Measurements from ENCODE around the gene RPEL1. TPM values are rescaled to one million over a fixed set of nuclear protein-coding genes. Genes with fewer than 3 reads are reported as not detected.

RPEL1 gene
- total RNA-seq, 1 donor from 2014 or later: not detected

GRCh38 chr10:103262229-103262628 is 16.5 kb downstream of the RPEL1 start:
- ChIA-PET CTCF (no interaction called here), POLR2A (no interaction called here)
- no peaks in the 10 kb centered on the region for H3K4me1 Mint-ChIP-seq
- peaks cover 12% of the 10 kb centered on the region for H3K9me3 Mint-ChIP-seq
- peaks cover 6% of the 10 kb centered on the region for H3K36me3 Mint-ChIP-seq (ENCODE audit: low read depth)
- DNase-seq (no peak), ATAC-seq (ENCODE audit: low read depth) (no peak)
- intact Hi-C loops (cut with micrococcal nuclease): no loop called here
- H3K4me3 Mint-ChIP-seq: no peak overlapping the region
- H3K27me3 Mint-ChIP-seq: peaks cover 25% of the 10 kb centered on the region
- H3K27ac Mint-ChIP-seq: no peak overlapping the region
- no peak for TF ChIP-seq CTCF (IDR thresholded peaks at IDR 0.05)

GRCh38 chr10:103265717-103266329 is 20.1 kb downstream of the RPEL1 start:
- ChIA-PET POLR2A (no interaction called here), CTCF (no interaction called here)
- Mint-ChIP-seq H3K9me3 (peaks cover 2% of the 10 kb centered on the region), H3K27ac (no peak overlapping the region), H3K27me3 (peaks cover 23% of the 10 kb centered on the region), H3K4me3 (no peak overlapping the region), H3K36me3 (ENCODE audit: low read depth) (no peaks in the 10 kb centered on the region), H3K4me1 (no peaks in the 10 kb centered on the region)
- ATAC-seq (ENCODE audit: low read depth) (no peak), DNase-seq (no peak)
- intact Hi-C loops (cut with micrococcal nuclease): no loop called here
- no peak for TF ChIP-seq CTCF (IDR thresholded peaks at IDR 0.05)

- Mint-ChIP-seq H3K4me1 (peaks cover 7% of the 10 kb centered on the region), H3K4me3 (no peak overlapping the region), H3K27ac (no peak overlapping the region), H3K36me3 (ENCODE audit: low read depth) (no peaks in the 10 kb centered on the region), H3K27me3 (peaks cover 29% of the 10 kb centered on the region), H3K9me3 (no peaks in the 10 kb centered on the region)
- DNase-seq: no peak
- POLR2A ChIA-PET: no interaction called here
- intact Hi-C loops (cut with micrococcal nuclease): no loop called here
- CTCF ChIA-PET: no interaction called here
- no peak for ATAC-seq (ENCODE audit: low read depth)
- no peak for TF ChIP-seq CTCF (IDR thresholded peaks at IDR 0.05)
Measured at GRCh38 chr10:103273041-103273441, 27.4 kb downstream of the RPEL1 start.

GRCh38 chr10:103276251-103276895 is 30.7 kb downstream of the RPEL1 start:
- DNase-seq (no peak), ATAC-seq (ENCODE audit: low read depth) (no peak)
- H3K4me1 Mint-ChIP-seq: peaks cover 7% of the 10 kb centered on the region
- H3K4me3 Mint-ChIP-seq: peak overlapping the region; percentile 52
- POLR2A ChIA-PET: no interaction called here
- H3K9me3 Mint-ChIP-seq: no peaks in the 10 kb centered on the region
- H3K36me3 Mint-ChIP-seq (ENCODE audit: low read depth): no peaks in the 10 kb centered on the region
- peaks cover 55% of the 10 kb centered on the region for H3K27me3 Mint-ChIP-seq
- TF ChIP-seq CTCF (IDR thresholded peaks at IDR 0.05): no peak
- no peak overlapping the region for H3K27ac Mint-ChIP-seq
- CTCF ChIA-PET: interaction anchor here (1.4 kb wide), 1 partner anchor 14 kb away, joined by 4 read pairs; no protein-coding TSS in a partner anchor
- intact Hi-C loops (cut with micrococcal nuclease): no loop called here

- POLR2A ChIA-PET: no interaction called here
- DNase-seq (peak; percentile 15), ATAC-seq (ENCODE audit: low read depth) (peak; percentile 57)
- peak within 1 kb of the TSS; percentile 52 for H3K4me3 Mint-ChIP-seq
- intact Hi-C loops (cut with micrococcal nuclease): no loop called here
- TF ChIP-seq CTCF (IDR thresholded peaks at IDR 0.05): no peak
- H3K9me3 Mint-ChIP-seq: no peaks in the 10 kb centered on the region
- peaks cover 8% of the 10 kb centered on the region for H3K4me1 Mint-ChIP-seq
- no peaks in the 10 kb centered on the region for H3K36me3 Mint-ChIP-seq (ENCODE audit: low read depth)
- peaks cover 62% of the 10 kb centered on the region for H3K27me3 Mint-ChIP-seq
- CTCF ChIA-PET: interaction anchor here (1.4 kb wide), 1 partner anchor 13 kb away, joined by 4 read pairs; no protein-coding TSS in a partner anchor
- H3K27ac Mint-ChIP-seq: no peak within 1 kb of the TSS
Measured at GRCh38 chr10:103276896-103277712, 31.4 kb downstream of the RPEL1 start, which contains the start of gene INA. Gene INA (plus strand): TSS chr10:103277138. CDS start chr10:103277212, 74 bp downstream.

All from activated B cell treated with CpG ODN at 0.5 μM for 24 hours (primary cell).